ENCODE results near the gene AQP12A.

The AQP12A gene

GRCh38 chr2:240736281-240737250 lies 44.9 kb downstream of the AQP12A start:
- DNase-seq (ENCODE audit: low read depth in 3 of 3, low spot score in 1 of 3): no peak

- DNase-seq (ENCODE audit: low read depth in 3 of 3, low spot score in 1 of 3): no peak
Measured at GRCh38 chr2:240737512-240737911, 45.8 kb downstream of the AQP12A start.

GRCh38 chr2:240737958-240738357 lies 46.3 kb downstream of the AQP12A start:
- DNase-seq (ENCODE audit: low read depth in 3 of 3, low spot score in 1 of 3): no peak

- DNase-seq (ENCODE audit: low read depth in 3 of 3, low spot score in 1 of 3): no peak
Measured at GRCh38 chr2:240739797-240740196, 48.1 kb downstream of the AQP12A start.

- no peak for DNase-seq (ENCODE audit: low read depth in 3 of 3, low spot score in 1 of 3)
Measured at GRCh38 chr2:240741091-240741490, 49.4 kb downstream of the AQP12A start.

- DNase-seq (ENCODE audit: low read depth in 3 of 3, low spot score in 1 of 3): no peak
Measured at GRCh38 chr2:240742602-240743095, 51.0 kb downstream of the AQP12A start.

- DNase-seq (ENCODE audit: low read depth in 3 of 3, low spot score in 1 of 3): no peak
Measured at GRCh38 chr2:240745456-240745855, 53.8 kb downstream of the AQP12A start.

- DNase-seq (ENCODE audit: low read depth in 3 of 3, low spot score in 1 of 3): no peak
Measured at GRCh38 chr2:240745962-240746361, 54.3 kb downstream of the AQP12A start.

- no peak for DNase-seq (ENCODE audit: low read depth in 3 of 3, low spot score in 1 of 3)
Measured at GRCh38 chr2:240746671-240747070, 55.0 kb downstream of the AQP12A start.

GRCh38 chr2:240747256-240747655 lies 55.6 kb downstream of the AQP12A start:
- DNase-seq (ENCODE audit: low read depth in 3 of 3, low spot score in 1 of 3): no peak

Measured in stimulated activated CD4-positive, alpha-beta T cell treated with anti-CD3 and anti-CD28 coated beads, TNF-alpha, amount 100 ng/mL, for 1 hour (primary cell).